DMS53 treated with DMSO at 0.1 percent for 48 hours (cell line): ENCODE results near the gene ADRB2.
"Not testable (repeated sequence)": the region's sequence is repeated elsewhere in the genome, so short reads cannot be mapped to it uniquely, and the experiment has no call there.

Source experiments
- DNase-seq: peaks from one replicate; lab custom pipeline; 2025; ENCODE audit not compliant: unreplicated experiment; lab: John Stamatoyannopoulos, UW

Gene ADRB2

DNA sequence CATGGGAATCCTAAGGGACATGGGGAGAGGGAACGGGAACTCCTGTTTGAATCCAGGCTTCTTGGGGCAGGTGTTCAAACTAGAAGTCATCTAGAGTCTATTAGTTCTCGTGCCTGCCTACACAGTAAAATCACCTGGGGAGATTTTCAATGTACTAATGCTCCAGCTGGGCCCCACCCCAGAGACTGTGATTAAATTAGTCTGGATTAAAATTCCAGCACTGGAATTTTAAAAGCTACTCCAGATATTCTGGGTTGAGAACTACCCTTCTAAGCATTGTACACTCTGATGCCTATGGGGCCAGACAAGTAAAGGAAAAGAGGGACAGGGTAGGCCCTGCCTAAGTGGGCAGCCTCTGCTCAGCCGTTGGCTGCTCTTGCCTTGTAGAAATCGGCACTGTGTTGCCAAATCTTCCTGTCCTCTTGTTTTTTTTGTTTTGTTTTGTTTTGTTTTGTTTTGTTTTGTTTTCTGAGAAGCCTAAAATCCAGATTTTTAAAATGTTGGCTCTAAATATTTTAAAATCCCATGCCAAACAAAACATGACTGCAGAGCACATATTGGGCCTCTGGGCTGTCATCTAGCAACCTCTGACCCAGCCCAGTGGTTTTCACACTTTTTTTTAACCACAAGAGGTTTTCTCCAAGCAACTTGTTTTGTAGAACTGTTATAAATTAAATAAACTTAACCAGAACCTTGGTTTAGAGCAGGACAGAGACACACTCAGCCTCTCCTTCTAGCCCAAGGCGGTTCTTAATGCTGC is 29.0 kb downstream of the ADRB2 start:
- no peak for DNase-seq

DNA sequence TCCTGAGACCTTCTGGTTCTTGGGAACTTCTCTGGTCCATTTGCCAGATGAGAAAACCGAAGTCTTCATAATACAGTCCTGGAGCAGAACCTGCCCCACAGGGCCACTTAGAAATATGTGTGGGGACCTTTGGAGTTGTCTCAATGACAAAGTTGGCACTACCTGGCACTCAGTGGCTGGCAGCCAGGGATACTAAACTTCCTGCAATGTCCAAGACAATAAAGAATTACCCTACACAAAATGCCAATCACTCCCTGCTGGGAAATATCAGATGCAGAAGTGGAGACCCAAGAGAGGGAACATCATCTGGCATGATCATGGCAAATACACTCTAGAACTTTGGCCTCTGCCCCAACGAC is 29.6 kb downstream of the ADRB2 start:
- DNase-seq: no peak

DNA sequence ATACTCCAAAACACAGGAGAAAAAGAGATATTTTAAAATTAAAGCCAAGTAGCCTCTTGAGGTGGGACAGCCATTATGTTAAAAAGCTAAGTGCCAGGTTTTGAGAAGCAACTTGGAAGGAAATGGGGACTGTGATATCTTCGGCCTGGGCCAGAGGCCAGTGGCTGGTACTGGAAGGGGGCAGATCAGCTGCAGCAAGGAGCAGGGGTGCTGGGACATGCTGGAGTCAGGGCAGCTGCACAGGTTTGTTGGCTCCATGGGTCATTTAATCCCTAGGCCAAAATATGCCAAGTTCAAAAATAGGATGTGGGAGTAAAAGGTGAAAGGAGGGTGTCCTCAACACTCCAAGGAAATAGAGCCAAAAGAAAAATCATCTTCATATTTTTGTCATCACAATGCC is 30.0 kb downstream of the ADRB2 start:
- DNase-seq: no peak

GRCh38 chr5:148857474-148857873 is 31.1 kb downstream of the ADRB2 start:
- no peak for DNase-seq

GRCh38 chr5:148858106-148858505 is 31.7 kb downstream of the ADRB2 start:
- no peak for DNase-seq

- no peak for DNase-seq
Measured at GRCh38 chr5:148858547-148858946, 32.1 kb downstream of the ADRB2 start.

- DNase-seq: no peak
Measured at GRCh38 chr5:148859703-148860102, 33.3 kb downstream of the ADRB2 start.

DNA sequence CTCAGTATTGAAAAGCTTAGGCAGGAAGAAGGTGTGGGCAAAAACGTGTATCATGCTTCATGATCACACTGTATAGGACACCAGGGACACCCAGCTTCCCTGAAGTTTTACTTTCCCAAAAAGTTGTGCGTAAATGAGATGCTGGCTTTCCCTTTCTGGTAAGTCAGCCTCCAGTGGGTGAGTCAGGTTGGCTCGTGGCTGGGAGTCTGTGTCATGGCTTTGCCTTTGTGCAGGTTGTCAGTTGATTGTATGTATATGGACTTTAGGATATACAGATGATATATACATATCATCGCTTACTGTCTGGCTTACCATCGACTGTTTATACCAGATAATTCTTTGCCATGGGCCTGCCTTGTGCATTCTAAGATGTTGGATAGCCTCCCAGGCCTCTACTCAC is 34.2 kb downstream of the ADRB2 start:
- no peak for DNase-seq

GRCh38 chr5:148861088-148861487 is 34.7 kb downstream of the ADRB2 start:
- DNase-seq: no peak

- DNase-seq: no peak
Measured at GRCh38 chr5:148861696-148862095, 35.3 kb downstream of the ADRB2 start.

GRCh38 chr5:148864113-148864841 is 37.9 kb downstream of the ADRB2 start:
- DNase-seq: no peak

GRCh38 chr5:148866024-148866423 is 39.6 kb downstream of the ADRB2 start:
- no peak for DNase-seq

DNA sequence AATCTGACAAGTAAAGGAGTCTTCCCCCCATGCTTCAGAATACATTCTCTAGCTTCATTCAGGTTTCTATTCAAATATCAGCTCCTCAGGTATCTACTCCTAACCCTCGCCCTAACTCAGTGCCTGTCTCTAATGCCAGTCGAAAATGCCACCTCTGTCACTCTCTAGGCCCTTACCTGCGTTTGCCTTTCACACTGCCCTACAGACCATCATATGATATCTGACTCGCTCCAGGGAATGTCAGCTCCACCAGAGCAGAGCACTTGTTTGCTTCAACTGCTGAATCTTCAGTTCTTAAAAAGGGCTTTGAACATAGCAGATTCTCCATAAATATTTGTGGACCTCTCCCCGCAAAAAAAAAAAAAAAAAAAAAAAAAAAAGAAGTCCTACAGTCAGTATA is 46.7 kb downstream of the ADRB2 start:
- no peak for DNase-seq

DNA sequence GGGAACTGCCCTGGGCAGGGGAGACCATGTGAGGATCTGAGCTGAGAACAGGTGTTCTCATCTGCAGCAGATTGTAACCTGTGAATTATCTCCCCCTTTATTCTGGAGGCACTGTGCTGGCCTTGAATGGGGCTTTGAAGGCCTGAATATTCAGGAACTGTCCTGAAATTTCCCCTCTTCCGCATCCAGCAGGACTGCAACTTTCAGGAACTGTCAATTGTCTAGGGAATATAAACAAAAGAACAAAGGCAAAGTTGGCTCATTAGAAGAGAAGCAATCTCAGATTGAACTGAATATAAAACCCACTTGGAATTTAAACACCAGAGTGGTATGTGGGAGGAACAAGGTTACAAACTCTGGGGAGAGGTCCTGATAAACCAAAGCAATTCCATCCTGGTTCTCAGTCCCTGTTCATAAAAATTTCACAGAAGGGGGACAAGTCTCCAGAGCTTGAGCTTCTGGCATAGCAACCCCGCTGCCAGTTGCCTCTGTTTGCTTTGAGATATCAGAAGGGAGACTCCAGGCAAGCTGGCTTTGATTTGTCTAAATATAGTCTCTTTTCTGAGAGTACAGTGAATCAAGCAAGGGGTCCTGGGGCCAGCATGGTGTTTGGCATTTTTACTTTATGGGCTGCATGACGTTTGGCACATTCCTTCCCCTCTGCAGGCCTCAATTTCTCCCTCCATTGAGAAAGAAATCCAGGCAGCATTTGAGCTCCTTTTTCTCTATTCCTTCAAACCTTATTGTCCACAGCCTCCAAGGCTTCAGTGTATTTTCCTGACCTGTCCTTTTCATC is 47.5 kb downstream of the ADRB2 start:
- no peak for DNase-seq

DNA sequence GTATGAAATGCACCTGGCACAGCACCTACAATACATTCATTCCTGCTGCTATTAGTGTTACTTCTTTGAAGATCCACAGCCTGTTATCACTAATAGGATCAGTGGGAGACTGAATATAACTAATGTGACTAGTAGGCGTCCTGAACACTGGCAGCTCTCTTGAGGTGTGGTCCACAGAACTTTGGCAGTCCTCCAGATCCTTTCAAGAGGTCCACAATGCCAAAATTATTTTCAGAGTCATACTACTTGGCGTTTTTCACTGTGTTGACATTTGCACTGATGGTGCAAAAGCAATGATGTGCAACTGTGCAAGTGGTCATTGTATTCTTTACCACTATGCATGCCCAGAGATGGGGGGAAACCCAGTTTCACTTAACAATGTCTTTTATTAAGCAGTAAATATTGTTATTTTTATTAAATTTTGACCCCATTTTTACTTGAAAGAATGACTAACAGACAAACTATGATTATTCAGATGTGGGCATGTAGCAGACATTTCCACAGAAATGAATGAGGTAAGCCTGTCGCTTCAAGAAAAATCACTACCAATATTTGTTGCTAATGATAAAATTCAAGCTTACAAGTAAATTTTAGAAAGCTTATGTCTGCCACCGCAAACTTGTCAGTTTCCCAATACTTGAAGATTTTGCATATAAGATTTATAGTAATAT is 48.9 kb downstream of the ADRB2 start:
- no peak for DNase-seq

GRCh38 chr5:148877436-148877835 is 51.0 kb downstream of the ADRB2 start:
- not testable (repeated sequence) for DNase-seq
